Fibroblast of lung (primary cell): ENCODE data around the gene ESRRA.

ENCODE experiments used
- CTCF ChIP-seq, 2 donors: IDR thresholded peaks in 1 of 2; conservative IDR thresholded peaks in 1 of 2; 1 replicate in 1 of 2; 2 replicates in 1 of 2; pipeline ENCODE4 v1.5.1; 2011 to 2012; ENCODE audit warnings: low read length in 2 of 2, control low read depth in 1 of 2, inconsistent platforms in 1 of 2, low read depth in 1 of 2, mild to moderate bottlenecking in 1 of 2
- EZH2 ChIP-seq: IDR thresholded peaks from 2 replicates; pipeline ENCODE4 v1.5.1; 2012; ENCODE audit warnings: low read length, control low read depth, mild to moderate bottlenecking; ENCODE audit errors: missing control alignments

- TF ChIP-seq CTCF (conservative IDR thresholded peaks at IDR 0.05 in 1 of 2, IDR thresholded peaks at IDR 0.05 in 1 of 2; ENCODE audit: low read depth in 1 of 2, low read length in 2 of 2), result no peak
- TF ChIP-seq EZH2, result no peak
Measured at GRCh38 chr11:64339754-64340408, 34.6 kb downstream of the ESRRA start, which contains the start of gene CCDC88B.
